Ramos (cell line): ENCODE measurements around the gene PIGZ.
"Not testable (repeated sequence)": the region's sequence is repeated elsewhere in the genome, so short reads cannot be mapped to it uniquely, and the experiment has no call there.

Experiments used
- in situ Hi-C: fragments of 300-500 bp; cut with MboI; formaldehyde crosslinking; loops from one replicate; pipeline ENCODE4 v1.14.3; 2022; ENCODE audit warnings: low sequenced_read_pairs; ENCODE audit not compliant: unreplicated experiment

Gene PIGZ

DNA sequence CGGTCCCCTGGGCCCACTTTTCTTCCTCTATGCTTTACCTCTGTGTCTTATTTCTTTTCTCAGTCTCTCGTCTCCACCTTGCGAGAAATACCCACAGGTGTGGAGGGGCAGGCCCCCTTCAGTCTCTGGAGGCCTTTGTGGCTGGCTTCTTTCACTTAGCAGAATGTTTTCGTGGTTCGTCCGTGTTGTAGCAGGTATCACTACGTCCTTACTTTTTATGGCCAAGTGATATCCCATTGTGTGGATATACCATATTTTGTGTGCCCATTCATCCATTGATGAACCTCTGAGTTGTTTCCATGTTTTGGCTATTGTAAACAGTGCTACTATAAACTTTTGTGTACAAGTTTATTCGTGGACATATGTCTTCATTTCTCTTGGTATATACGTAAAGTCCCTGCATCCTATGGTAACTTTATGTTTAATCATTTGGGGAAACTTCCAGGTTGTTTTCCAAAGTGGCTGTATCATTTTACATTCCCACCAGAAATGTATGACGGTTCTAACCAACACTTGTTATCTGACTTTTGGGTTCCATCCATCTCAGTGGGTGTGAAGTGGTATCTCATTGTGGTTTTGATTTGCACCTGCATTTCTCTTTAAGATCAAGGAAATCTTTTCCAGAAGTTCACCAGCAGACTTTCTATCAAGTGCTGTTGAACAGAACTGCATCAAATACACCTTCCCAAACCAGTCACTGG, 5.6 kb downstream of the PIGZ start:
- in situ Hi-C loops = loop anchor here (5.0 kb wide), 1 partner anchor 121 kb away; no protein-coding TSS in a partner anchor

DNA sequence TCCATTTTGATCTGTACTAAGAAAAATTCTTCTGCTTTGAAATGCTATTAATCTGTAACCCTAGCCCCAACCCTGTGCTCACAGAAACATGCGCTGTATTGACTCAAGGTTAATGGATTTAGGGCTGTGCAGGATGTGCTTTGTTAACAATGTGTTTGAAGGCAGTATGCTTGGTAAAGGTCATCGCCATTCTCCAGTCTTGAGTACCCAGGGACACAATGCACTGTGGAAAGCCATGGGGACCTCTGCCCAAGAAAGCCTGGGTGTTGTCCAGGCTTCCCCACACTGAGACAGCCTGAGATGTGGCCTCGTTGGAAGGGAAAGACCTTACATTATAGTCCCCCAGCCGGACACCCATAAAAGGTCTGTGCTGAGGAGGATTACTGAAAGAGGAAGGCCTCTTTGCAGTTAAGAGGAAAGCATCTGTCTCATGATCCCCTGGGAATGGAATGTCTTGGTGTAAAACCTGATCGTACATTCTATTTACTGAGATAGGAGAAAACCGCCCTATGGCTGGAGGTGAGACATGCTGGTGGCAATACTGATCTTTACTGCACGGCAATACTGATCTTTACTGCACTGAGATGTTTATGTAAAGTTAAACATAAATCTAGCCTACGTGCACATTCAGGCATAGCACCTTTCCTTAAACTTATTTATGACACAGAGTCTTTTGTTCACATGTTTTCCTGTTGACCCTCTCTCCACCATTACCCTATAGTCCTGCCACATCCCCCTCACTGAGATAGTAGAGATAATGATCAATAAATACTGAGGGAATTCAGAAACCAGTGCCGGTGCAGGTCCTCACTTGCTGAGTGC, 6.3 kb downstream of the PIGZ start:
- in situ Hi-C loops = loop anchor here (5.0 kb wide), 1 partner anchor 120 kb away; no protein-coding TSS in a partner anchor

DNA sequence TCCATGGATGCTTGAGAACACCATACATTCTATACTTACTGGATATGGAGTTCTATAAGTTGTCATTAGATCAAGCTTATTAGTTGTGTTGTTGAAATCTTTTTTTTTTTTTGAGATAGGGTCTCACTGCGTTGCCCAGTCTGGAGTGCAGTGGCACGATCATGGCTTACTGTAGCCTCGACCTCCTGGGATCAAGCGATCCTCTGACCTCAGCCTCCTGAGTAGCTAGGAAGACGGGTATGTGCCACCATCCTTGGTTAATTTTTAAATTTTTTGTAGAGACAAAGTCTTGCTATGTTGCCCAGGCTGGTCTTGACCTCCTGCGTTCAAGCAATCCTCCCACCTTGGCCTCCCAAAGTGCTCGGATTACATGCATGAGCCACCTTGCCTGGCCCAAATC, 13.8 kb downstream of the PIGZ start:
- in situ Hi-C loops = no loop called here

DNA sequence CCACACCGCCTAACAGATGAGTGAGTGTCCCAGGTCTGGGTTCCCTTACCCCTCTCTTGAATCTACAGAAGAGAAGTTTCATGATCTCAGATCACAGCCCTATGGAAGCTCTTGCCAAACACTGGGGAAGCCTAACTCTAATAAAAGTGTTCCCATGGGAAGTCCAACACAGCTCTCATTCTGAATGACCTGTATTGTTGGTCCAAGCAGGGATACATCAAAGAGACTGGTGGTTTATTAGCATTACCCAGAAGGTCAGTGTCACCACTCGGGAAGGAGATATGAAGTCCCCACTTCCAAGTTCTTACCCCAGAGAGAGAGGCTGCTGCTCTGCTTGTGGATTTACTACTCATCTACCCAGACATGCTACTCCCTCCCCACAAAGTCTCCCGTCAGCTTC, 17.3 kb downstream of the PIGZ start:
- in situ Hi-C loops = no loop called here

DNA sequence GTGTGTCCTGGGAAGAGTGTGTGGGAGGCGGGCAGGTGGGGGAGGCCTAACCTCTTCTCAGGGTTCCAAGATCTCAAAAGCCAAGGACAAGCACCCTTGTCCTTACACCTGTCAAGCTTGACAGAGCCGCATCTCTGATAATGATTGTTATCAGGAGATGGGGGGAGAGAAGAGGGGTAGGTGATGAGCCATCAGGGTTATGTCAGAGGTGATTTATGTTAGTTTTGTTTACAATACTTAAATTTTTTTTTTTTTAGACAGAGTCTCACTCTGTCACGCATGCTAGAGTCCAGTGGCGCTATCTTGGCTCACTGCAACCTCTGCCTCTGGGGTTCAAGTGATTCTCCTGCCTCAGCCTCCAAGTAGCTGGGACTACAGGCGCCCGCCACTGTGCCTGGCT, 18.9 kb downstream of the PIGZ start:
- in situ Hi-C loops = no loop called here

DNA sequence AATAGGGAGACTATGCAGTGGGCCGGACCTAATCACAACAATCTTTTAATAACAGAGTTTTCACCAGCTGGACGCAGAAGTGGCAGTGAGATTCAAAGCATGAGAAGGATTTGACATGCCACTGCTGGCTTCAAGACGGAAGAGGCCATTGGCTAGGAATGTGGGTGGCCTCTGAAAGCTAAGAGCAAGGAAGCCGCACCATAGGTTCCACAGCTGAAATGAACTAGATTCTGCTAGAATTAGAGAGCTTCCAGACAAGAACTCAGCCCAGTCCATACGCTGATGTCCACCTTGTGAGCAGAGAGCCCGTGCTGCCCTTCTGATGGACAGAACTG, 19.4 kb downstream of the PIGZ start:
- in situ Hi-C loops = no loop called here

DNA sequence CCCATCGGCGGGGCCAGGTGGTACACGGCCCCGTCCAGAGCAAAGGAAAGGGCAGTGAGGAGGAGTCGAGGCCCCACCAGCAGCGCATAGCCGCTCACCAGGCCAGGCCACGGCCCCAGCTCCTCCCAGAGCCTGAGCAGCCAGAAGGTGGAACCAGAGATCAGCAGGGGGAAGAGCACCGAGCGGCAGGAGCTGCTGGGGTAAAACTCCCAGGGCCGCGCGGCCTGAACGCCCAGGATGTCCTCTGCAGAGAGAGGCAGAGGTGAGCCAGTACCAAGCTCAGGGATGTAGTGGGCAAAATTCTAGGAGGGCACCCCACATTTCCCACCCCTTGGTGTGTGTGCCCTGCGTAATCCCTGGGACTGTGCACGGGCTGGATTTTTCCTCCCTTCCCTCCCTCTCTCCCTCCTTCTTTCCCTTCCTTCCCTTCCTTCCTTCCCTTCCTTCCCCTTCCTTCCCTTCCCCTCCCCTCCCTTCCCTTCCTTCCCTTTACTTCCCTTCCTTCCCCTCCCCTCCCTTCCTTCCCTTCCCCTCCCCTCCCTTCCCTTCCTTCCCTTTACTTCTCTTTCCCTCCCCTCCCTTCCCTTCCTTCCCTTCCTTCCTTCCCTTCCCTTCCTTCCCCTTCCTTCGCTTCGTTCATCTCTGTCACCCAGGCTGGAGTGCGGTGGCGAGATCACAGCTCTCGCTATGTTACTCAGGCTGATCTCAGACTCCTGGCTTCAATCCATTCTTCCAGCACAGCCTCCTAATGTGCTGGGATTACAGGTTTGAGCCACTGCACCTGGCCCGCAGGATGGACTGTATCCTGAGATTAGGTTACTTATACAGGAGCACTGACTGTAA, 20.0 kb downstream of the PIGZ start:
- in situ Hi-C loops = no loop called here

DNA sequence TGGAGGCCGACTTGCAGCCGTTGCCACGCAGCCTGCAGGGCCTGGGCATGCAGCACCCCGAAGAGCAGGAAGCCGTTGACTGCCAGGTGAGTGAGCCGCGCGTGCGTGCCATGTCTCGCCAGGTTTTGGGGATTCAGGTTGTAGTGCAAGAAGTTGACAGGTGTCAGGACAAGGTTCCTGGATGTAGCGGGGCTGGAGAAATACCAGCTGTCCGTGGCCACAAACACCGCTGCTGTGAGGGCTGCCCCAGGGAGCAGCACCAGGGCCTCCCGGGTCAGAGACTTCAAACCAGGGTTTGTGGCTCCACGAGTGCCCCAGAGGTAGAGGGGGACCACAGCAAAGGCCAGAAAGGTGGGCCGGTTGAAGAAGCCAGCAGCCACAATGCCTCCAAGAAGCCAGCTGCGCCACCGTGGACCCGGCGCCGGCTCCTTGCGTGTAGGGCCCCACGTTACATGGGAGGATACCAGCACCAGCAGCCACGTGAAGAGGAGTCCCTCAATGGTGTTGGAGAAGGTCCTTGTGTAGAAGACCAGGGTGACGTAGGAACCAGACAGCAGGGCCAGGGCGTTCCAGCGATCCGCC, 20.7 kb downstream of the PIGZ start:
- in situ Hi-C loops = no loop called here

DNA sequence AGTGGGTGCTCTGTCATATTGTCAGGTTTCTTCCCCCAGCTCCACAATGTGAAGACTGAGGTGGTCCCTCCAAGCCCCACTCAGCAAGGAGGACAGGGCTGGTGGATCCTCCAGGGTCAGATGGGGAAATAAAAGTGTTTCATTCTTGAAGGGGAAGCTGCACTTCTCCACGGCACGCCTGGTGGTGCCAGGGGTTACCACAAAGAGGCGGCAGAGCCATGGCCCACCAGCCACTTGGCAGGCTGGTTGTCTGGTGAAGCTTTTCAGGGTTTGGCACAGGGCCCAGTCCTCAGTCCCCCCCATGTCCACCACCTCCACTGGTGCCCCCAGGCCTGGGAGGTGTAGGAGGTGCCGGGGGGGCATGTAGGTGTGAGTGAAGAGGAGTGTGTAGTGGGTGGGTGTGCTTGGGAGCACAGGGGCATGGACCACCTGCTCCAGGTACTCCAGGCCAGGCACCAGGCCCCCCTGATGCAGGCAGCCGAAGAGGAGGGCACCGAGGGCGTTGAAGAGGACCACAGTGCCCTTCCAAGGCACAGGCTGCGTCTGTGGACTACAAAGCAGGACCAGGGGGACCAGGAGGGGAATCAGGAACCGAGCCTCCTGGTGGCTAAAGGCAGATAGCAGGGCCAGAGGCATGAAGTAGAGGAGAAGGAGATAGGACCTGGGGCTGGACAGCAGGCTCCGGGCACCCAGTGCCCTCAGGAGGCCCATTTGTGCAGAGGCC, 21.3 kb downstream of the PIGZ start:
- in situ Hi-C loops = no loop called here

DNA sequence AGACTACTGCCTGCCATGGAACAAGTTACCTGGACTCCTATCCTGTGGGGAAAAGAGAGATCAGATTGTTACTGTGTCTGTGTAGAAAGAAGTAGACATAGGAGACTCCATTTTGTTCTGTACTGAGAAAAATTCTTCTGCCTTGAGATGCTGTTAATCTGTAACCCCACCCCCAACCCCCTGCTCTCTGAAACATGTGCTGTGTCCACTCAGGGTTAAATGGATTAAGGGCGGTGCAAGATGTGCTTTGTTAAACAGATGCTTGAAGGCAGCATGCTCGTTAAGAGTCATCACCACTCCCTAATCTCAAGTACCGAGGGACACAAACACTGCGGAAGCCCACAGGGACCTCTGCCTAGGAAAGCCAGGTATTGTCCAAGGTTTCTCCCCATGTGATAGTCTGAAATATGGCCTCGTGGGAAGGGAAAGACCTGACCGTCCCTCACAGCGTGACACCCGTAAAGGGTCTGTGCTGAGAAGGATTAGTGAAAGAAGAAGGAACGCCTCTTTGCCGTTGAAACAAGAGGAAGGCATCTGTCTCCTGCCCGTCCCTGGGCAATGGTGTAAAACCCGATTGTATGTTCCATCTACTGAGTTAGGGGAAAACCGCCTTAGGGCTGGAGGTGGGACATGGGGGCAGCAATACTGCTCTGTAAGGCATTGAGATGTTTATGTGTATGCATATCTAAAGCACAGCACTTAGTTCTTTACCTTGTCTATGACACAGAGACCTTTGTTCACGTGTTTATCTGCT, 24.4 kb downstream of the PIGZ start:
- in situ Hi-C loops = not testable (repeated sequence)

DNA sequence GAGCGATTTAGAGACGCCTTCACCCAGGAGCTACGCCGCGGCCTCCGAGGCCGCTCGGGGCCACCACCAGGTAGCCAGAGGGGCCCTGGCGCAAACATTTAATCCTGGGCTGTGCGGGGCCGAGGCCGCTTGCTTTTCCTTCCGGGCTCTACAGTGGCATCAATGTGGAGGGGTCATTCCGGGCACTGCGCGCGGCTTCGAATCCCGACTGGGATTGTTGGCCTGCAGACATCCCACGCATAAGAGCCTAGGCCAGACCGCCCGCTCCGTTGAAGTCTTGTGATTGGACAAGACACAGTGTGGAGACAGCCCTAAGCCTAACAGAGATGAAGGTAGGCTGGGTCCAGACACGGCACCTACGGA, 25.7 kb downstream of the PIGZ start:
- in situ Hi-C loops = no loop called here

DNA sequence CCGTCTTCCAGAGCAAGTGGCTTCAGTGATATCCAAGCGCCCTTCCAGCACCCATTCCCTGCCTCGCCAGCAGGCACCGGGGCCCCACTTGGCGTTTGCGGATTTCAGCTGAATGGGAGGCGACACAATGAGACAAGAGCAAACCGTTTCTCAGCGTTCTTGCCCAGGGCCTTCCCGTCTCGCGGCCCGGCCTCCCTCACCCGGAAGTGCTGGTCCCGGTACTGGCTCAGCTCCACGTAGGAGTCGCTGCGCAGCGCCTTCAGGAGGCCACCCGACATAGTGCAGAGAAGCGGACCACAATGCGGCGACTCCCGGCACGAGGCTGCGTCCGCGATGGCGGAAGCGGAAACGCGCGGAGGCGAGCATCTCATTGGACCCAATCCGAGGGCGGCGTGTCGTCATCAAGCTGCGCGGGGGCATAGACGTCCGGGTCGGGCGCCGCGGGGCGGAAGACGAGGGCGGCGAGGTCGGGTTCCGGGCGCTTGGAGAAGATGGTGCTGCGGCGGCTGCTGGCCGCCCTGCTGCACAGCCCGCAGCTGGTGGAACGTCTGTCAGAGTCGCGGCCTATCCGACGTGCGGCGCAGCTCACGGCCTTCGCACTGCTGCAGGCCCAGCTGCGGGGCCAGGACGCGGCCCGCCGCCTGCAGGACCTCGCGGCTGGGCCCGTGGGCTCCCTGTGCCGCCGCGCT, 26.3 kb downstream of the PIGZ start, which contains the start of gene NCBP2:
Gene NCBP2, minus strand, starts transcription at position 303 of the 689 bp plus-strand sequence. Its CDS starts 25 bp downstream, at position 278.
- in situ Hi-C loops = no loop called here

DNA sequence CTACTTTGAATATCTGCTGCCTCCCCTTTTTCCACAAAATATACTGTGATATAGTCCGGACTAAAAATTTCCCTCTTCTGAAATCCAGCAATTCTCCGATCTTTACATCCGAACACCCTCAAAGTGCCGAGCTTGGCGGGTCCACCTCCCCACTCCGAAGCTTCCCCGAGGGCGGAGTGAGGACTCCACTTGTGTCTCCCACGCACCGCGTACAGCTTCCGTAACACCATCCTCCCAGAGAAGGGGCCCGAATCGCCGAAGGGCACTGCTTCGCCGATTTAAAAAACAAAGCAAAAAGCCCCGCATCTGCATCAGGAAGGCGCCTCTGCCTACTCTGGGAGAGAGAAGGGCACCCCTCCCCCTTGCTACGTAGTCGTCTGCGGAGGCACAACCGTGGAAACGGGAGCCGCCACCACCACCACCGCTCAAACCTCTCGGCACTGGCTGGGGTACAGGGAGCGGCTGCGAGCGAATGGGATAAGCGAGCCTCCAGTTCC, 26.9 kb downstream of the PIGZ start:
- in situ Hi-C loops = no loop called here

DNA sequence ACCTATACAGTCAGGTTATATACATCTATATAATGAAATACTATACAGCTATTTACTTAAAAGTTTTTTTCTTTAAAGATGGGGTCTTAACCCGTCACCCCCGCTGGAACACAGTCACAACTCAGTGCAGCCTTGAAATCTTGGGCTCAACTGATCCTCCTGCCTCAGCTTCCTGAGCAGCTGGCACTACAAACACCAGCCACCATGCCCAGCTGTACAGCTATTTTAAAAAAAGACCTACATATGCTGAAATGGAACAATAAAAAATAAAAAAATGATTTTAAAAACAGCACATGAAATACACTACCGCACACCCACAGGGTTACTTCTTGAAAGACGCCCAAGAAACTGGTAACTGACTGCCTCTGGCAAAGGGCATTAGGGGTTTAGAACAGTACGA, 30.1 kb downstream of the PIGZ start:
- in situ Hi-C loops = no loop called here

DNA sequence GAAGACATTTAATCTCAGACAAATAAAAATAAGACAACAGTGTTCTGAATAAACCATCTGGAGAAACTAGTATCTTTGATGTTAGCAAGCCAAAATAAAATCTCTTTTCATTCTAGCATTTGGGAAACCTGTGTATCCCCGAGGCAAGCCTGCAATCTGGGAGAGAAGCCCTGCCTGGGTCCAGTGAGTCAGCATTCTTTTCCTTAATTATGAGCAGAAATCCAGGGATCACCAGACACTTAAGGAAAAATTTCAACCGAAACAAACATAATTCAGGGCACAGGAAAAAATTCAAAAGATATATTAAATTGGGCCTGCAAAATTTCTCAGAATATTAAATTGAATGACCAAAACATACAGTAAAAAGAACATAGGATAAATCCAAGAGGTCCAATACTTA, 30.5 kb downstream of the PIGZ start:
- in situ Hi-C loops = no loop called here

DNA sequence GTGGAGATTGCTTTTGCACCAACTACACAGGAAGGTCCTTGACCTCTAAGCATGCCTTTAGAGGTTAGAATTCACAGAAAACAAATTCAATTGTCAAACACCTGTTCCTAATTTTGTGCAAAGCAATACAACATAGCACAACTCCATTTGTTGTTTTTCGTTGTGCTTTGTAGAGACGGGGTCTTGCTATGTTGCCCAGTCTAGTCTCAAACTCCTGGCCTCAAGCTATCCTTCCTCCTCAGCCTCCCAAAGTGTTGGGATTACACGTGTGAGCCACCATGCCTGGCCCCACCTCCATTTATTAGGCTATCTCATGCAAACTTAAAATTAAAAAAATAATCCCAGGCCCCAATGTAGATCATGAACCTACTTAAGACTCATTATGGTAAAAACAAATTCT, 32.3 kb downstream of the PIGZ start:
- in situ Hi-C loops = no loop called here

DNA sequence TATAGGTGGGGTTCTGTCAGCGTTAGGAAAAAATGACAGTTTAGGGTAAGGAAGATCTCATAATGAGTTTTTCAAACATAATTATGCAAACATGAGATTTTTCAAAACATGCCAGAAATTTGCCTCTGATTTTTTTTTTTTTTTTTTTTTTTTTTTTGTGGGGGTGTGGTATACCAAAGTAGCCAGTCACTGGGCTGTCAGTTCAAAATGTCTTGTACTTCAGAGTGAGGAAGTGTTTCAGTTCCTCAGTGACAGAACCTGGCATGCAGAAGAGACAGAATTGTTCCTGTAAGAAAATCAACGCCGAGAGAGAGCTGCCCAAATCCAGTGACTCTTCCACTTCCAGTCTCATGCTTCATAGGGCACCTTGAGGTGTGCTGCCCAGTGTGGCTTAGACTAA, 36.0 kb downstream of the PIGZ start:
- in situ Hi-C loops = no loop called here

DNA sequence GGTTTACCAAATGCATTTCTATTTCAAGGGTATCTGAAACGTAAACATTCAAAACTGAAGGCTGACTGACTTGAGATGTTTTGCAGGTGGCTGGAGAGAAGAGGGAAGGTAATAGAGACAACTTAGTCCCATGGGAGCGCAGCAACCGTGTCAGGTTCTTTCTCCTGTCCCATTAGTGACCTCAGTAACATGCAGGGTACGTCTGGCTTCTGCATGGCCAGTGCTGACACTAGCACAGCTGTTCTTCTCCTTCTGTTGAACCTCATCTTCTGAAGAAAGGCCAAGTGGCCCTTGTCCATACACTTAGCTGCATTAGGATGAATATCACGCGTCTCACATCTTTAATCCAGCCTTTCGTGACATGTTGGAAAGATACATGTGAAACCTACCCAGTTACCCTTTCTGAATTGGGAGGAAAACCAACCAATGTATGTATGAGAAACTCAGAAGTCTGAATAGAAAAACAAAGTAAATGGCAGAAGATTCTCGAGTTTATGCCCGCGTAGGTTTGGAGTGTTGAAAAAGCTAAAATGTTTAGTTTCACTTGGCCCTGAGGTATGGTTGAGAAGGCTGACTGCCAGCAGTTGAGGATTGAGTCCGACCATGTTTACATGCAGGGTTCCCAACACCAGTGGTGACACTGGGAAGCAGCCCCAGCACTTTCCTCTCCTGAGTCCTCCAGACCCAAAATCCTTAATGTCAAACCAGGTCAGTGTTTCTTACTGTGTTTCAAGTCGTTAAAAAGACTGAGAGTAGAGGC, 36.6 kb downstream of the PIGZ start:
- in situ Hi-C loops = no loop called here
